GM08714 (cell line): ENCODE results near the gene MAGI1.
"Not testable (repeated sequence)": the region's sequence is repeated elsewhere in the genome, so short reads cannot be mapped to it uniquely, and the experiment has no call there.

Experiments used
- H3K4me3 ChIP-seq: fragments of 200-500 bp; sonication (Bioruptor generic); 2 replicates; pipeline ENCODE4 v1.5.1; 2014; ENCODE audit warnings: mild to moderate bottlenecking, low read length, inconsistent platforms
- ZNF274 ChIP-seq: IDR thresholded peaks from 2 replicates; pipeline ENCODE4 v1.6.1; 2012; ENCODE audit warnings: mild to moderate bottlenecking, low read depth, low read length

MAGI1 gene

DNA sequence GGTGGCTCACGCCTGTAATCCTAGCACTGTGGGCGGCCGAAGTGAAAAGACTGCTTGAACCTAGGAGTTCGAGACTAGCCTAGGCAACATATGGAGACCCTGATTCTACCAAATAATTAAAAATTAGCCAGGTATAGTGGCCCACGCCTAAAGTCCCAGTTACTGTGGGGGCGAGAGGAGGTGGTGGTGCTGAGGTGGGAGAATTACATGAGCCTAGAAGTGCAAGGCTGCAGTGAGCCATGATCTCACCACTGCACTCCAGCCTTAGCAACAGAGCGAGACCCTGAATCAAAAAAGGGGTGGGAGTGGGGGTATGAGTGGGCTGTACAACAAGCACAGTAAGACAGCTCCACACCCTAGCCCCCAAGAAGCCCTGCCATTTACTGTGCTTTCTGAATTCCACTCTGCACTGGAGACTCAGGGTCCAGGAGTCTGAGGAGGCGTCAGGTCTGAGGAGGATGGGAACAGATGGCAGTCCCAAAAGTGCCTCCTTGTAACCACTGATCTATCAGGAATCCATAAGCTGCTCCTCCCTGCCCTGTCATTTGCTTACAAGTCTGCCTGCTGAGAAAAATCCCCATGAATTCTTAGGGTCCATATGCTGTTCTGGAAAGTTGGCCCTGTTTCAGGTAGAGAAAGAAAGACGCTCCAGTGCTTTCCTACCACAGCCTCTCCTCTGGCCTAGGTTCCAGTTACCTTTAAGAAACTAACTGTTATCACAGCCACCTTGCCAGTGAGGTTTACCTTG lies 171.1 kb downstream of the MAGI1 start:
- no peak for TF ChIP-seq ZNF274
- no peak overlapping the region for H3K4me3 ChIP-seq

DNA sequence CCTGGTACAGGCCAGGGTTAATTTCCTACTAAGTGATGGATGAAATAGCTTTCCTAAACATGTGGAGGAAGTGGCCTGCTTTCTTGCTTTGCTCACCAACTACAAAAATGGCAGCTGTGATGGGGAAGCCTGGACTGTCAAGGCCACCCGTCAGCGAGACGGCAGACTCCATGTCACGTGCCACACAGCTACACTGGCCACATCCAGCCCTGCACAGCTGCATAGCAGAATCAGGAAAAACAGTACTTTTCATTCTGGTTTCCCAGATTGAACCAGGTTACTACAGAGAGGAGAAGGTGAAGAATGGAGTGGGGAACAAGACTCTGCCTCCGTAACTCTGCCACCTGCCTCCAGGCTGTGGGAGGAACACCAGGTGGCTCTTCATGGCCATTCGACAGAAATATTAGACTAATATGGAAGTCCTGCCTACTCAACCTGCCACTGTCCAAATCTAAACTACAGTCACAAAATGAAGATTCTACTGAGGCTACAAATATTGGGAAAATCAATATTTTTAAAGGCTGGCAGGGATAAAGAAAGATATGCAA lies 174.3 kb downstream of the MAGI1 start:
- TF ChIP-seq ZNF274: no peak
- no peak overlapping the region for H3K4me3 ChIP-seq

DNA sequence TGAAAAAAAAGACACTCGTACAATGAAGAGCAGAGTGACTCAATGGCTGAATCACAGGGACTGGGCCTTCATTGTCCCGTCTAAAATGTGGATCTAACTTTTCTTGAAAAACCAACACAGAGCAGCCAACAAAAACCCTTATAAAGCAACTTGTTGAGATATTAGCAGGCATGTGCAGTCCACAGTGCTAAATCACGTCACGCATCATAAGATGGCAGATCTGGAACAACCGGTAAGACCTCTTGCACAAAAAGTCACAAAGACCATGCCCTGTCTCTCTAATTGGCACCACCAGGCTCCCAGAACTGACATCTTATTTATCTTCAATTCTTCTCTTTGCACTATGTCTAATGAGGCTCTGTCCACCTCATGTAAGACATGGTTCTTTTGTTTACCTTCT lies 177.0 kb downstream of the MAGI1 start:
- TF ChIP-seq ZNF274: no peak
- H3K4me3 ChIP-seq: no peak overlapping the region

DNA sequence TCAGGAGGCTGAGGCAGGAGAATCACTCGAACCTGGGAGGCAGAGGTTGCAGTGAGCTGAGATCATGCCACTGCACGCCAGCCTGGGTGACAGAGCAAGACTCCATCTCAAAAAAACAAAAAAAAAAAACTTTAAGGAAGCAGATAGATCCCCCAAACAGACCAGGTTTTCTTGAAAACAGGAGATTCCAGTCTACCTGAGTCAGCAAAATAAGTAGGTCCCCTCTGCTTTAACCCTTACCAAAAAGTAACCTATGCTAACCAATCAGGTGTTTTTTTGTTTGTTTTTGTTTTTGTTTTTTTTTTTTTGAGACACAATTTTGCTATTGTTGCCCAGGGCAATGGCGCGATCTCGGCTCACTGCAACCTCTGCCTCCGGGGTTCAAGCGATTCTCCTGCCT lies 179.1 kb downstream of the MAGI1 start:
- H3K4me3 ChIP-seq: not testable (repeated sequence)

DNA sequence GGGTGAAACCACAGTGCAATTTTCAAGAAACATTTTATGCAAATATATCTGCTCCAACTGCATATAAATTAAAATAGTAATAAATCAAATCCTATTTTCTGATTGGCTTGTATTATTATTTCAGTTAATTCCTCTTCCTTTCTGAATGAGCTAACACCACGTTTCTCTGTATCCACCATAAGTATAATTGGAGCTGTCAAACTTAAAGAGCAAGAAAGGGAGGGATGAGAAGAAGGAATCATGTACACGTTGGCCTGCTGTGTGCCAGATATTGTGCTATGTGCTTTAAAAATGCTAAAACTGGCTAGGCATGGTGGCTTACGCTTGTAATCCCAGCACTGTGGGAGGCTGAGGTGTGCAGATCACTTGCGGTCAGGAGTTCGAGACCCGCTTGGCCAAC lies 180.0 kb downstream of the MAGI1 start:
- TF ChIP-seq ZNF274: no peak
- no peak overlapping the region for H3K4me3 ChIP-seq

DNA sequence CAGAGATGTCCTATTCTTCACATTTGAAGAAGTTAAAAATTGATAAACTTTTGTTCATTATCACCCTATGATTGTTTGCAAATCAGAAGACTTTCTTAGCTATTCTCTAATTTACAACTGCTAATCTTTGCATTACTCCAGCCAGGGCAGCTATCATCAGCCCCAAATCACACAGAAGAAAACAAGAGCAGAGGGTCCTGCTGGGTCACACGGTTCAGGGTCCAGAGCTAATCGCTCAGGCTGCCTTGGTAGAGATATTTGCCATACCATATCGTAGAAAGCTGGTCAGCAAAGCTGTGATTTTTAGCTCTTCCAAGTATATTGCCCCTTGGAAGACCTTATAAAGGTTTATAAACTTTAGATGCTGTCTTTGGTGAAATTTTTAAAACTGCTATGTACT lies 181.4 kb downstream of the MAGI1 start:
- TF ChIP-seq ZNF274: no peak

DNA sequence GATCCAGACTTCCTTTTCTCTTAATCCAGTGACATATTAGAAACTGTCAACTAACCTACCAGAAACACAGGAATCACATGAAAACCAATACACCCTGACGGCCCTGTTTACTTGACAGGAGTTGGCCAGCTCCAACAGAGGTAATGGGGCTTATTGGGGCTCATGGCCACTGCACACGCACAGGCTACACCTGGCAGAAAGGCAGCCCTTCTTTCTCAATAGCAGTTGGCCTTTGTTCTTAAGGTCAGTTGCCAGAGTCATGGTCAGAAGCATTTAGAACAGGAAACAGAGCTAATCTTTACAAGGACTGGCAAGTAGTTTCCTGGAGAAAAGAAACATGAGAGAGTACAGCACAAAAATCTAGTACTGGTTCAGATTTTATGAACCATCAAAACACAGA lies 181.8 kb downstream of the MAGI1 start:
- TF ChIP-seq ZNF274: no peak
- no peak overlapping the region for H3K4me3 ChIP-seq

More for the DNA sequence above, 181.4 kb downstream of the MAGI1 start:
- H3K4me3 ChIP-seq: no peak overlapping the region

DNA sequence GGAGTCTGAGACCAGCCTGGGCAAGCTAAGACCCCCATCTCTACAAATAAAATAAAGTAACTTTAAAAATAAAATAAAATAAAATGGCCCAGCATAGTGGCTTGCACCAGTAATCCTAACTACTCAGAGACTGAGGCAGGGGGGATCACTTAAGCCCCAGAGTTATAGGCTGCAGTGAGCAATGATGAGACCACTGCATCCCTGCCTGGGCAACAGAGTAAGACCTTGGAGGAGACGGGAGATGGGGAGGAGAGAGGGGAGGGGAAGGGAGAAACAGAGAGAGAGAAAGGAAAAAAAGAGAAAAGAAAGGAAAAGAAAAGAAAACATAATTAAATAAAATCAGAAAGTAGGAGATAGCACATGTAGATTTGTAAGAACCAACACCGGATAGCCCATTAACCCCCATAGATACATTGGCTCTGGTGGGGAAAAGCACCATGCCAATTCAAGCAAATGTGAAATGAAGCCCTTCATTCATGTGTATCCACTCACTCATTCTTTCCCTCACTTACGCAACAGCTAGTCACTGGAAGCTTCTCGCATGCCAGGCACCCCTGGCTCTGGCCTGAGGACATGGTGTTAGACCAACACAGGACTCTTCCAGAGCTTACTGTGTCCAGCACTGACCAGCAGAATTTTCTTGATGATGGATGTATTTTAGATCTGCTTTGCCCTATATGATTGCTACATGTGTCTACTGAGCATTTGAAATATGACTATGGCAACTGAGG lies 183.2 kb downstream of the MAGI1 start:
- no peak for TF ChIP-seq ZNF274
- no peak overlapping the region for H3K4me3 ChIP-seq

DNA sequence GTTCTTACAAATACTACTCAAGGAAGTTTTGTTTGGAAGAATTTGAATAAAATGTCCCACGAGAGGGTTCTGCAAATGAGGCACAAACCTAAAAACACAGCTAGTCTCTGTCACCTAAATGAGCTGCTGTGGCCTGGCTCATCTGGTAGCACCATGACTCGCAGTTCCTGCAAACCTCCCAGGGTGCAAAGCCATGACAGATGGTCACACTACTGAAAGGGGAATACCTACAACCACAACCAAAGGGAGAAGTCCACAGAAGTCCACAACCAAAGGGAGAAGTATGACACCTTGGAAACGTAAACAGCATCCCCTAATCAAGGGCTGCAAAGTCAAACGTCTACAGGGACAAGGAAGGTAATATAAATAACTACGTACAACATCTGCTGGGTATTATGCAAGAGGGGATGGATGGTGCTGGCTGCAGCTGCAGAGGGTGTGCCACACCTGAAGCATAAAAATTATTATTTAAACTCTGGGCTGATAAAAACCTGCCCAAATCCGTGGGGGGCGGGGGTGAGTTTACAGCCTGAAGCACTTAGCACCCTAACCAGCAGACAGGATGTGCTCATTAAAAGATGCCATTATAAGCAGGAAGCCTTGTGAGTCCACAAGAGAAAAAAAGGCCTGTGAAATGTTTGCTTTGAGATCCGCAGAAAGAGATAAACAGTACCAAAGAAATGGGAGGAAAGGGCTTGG lies 184.0 kb downstream of the MAGI1 start:
- no peak overlapping the region for H3K4me3 ChIP-seq
- TF ChIP-seq ZNF274: no peak

DNA sequence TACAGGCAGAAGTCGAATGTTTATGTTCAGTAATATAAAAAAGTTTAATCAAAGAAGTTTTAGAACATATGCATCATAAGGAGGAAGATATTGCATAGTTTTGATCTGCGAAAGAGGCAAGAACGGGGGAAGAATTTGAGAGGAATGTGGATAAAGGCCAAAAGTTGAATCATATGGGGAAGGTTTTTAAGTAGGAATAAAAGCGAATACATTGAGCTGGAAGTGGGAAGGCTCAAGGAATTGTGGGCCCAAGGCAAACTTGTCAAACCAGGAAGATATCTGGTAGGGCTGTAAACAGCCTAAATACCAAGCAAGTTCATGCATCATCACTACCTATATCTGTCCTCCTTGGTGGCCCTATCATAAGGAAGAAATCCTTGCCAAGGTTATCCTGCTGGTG lies 186.9 kb downstream of the MAGI1 start:
- no peak overlapping the region for H3K4me3 ChIP-seq
- no peak for TF ChIP-seq ZNF274

DNA sequence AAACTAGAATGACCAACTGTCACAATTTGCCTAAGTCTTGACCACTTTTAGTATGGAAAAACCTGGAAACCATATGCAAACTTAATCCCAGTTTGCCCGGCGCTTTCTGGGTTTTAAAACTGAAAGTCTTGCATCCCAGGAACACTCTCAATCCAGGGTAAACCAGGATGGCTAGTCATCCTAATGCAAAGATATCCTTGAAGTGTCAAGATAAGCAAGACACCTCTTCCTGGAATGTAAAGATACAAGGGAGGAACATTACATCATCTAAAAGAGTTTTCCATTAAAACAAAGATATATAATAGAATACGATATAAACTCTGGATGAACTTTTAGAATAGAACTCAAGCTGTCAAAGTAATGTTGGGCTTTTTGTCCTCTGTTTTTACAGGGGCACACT lies 188.5 kb downstream of the MAGI1 start:
- no peak for TF ChIP-seq ZNF274

DNA sequence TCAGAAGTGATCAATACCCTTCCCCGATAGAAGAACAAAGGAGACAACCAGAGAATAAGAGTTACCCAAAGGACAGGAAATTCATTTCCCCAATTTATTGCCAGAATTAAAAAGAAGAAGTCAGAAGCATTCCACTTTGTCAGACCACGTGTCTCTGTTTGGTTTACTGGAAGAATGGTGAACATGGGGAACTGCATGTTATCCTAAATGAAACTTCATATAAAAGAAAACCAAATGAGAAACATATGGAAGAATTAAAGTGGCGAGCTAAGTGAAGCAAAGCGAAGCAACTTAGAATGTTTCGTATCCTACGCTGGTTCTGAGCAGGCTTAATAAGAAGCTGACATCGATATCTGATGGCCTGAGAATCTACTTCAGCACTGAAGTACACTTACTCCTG lies 190.7 kb downstream of the MAGI1 start:
- no peak for TF ChIP-seq ZNF274
- H3K4me3 ChIP-seq: no peak overlapping the region

More for the DNA sequence above, 188.5 kb downstream of the MAGI1 start:
- H3K4me3 ChIP-seq: no peak overlapping the region

DNA sequence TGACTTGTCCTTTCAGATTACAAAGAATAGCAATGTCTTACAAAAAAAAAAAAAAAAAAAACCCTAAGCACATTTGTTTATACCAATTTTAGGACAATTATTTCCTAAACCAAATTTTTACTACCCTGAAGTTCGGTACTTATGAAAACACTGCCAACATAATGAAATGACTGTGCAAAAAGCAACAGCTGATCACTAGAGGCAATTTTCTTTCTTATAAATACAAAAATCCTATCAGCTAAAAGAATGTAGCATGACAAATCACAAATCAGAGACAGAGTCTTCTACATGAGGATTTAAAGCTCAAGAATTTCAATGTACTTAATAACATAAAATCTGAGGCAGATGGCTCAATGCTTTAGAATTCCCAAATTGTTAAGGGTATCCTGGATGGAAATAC lies 191.8 kb downstream of the MAGI1 start:
- no peak for TF ChIP-seq ZNF274
- H3K4me3 ChIP-seq: no peak overlapping the region

DNA sequence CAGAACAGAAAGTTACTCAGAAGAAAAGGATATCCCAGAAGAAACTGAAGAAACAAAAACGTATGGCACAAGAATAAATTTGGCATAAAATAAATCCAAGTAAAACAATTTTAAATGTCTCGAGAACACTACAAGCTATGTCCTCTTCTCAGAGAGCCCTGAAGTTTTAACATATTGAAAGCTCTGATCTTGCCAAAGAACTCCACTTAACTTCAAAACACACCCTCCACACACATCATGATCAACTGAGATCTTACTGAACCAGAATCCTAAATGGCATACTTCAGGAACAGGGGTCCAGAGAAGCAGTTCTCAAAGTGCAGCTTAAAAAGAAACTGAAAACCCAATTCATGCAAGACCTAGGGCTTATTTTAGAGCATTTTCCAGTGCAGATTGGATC lies 194.3 kb downstream of the MAGI1 start:
- no peak for TF ChIP-seq ZNF274
- no peak overlapping the region for H3K4me3 ChIP-seq

DNA sequence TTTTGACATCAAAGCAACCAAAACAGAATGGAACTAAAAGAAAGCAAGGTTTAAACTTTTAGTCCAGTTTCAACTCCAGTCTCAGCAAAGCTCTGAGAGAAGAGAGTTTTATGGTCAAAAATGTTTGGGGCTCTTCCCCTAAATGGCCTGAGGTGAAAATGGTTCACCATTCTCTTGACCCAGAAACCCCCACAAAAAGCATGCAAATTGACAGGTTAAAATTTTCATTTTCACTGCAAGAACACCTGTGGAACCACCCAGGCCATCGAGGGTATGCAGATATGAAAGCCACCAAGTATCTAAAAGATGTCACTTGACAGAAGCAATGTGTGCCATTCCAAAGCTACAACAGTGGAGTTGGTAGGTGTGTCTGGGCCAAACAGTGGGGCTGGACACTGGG lies 195.0 kb downstream of the MAGI1 start:
- no peak overlapping the region for H3K4me3 ChIP-seq
- no peak for TF ChIP-seq ZNF274
